ENCODE results near the gene PYROXD2. TPM values are rescaled to one million over a fixed set of nuclear protein-coding genes. Genes with fewer than 3 reads are reported as not detected.

PYROXD2 gene
- total and polyA plus RNA-seq, 2 experiments from 2014 or later, result 1.3 to 2.6 TPM

GRCh38 chr10:98417973-98418664 is 3.1 kb upstream of the PYROXD2 start:
- no peak for ATAC-seq
- Histone ChIP-seq H3F3A (replicated peaks; ENCODE audit: low read depth) (no peaks in the 10 kb centered on the region), H3K27me3 (ENCODE audit: insufficient read depth) (no peaks in the 10 kb centered on the region), H3K4me1 (ENCODE audit: insufficient read depth) (peaks cover 14% of the 10 kb centered on the region), H3K36me3 (ENCODE audit: insufficient read depth) (no peaks in the 10 kb centered on the region), H3K9me2 (ENCODE audit: insufficient read depth) (no peaks in the 10 kb centered on the region), H2AFZ (no peak overlapping the region), H3K4me2 (no peak overlapping the region), H4K20me1 (replicated peaks; ENCODE audit: insufficient read depth) (no peaks in the 10 kb centered on the region), H3K79me2 (replicated peaks; ENCODE audit: insufficient read depth) (no peaks in the 10 kb centered on the region), H3K27ac (ENCODE audit: low read depth) (no peak overlapping the region), H3K4me3 (no peak overlapping the region)
- no peaks in the 10 kb centered on the region for H3K9me3 Mint-ChIP-seq
- no peak overlapping the region for H3K4me3 Mint-ChIP-seq
- TF ChIP-seq ETS1 (IDR thresholded peaks at IDR 0.05) (no peak), POLR2AphosphoS5 (IDR thresholded peaks at IDR 0.05; ENCODE audit: low read depth) (no peak), CTCF (conservative IDR thresholded peaks at IDR 0.05; ENCODE audit: low read depth in 2 of 2) (no peak), NANOG (IDR thresholded peaks at IDR 0.05; ENCODE audit: borderline replicate concordance) (no peak), ZNF462 (CRISPR knock-in tag; IDR thresholded peaks at IDR 0.05) (no peak), ZNF114 (CRISPR knock-in tag; IDR thresholded peaks at IDR 0.05) (no peak), REST (IDR thresholded peaks at IDR 0.05; ENCODE audit: unreplicated experiment) (no peak), ZNF331 (CRISPR knock-in tag; IDR thresholded peaks at IDR 0.05; ENCODE audit: low read depth) (no peak), JUNB (IDR thresholded peaks at IDR 0.05; ENCODE audit: unreplicated experiment) (no peak), EZH2 (IDR thresholded peaks at IDR 0.05; ENCODE audit: low read depth, unreplicated experiment) (no peak), STAT1 (IDR thresholded peaks at IDR 0.05; ENCODE audit: unreplicated experiment) (no peak), CREB1 (CRISPR knock-in tag; IDR thresholded peaks at IDR 0.05; ENCODE audit: low read depth) (no peak), EZH2phosphoT487 (IDR thresholded peaks at IDR 0.05; ENCODE audit: unreplicated experiment) (no peak)
- no peak for DNase-seq (ENCODE audit: low spot score)
- H3K36me3 Mint-ChIP-seq (ENCODE audit: low read depth), result peaks cover 8% of the 10 kb centered on the region; the same call in 2 of the 3 replicates
- peaks cover 7% of the 10 kb centered on the region for H3K27me3 Mint-ChIP-seq (ENCODE audit: insufficient read depth, low read depth, poor library complexity)
- peaks cover 12% of the 10 kb centered on the region; the same call in 2 of the 3 replicates for H3K4me1 Mint-ChIP-seq
- H3K27ac Mint-ChIP-seq, result no peak overlapping the region
